ENCODE data around the gene TAS2R14.

The TAS2R14 gene

DNA sequence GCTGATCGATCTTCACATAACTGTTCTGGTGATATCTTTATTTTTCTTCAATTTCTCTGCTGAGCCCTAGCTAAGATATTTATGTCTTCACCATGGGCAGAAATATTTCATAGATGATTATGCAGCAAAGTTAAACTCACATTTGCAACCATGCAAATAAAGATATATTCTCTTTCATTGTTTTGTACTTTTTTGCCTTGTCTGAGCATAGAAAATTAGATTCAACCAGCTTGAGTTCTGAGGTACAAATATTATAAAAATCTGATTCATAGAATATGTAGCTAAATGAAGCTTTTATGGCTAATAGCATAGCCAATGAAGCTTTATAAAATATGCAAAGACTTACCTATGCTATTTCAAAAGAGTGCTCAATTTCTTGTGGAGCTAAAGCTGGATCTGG is 29.6 kb downstream of the TAS2R14 start, which contains the start of gene TAS2R13:
Gene TAS2R13, minus strand, starts transcription at position 101 of the 400 bp plus-strand sequence. CDS start 264 bp downstream, outside the sequence.
- no peak for DNase-seq (ENCODE audit: low read depth, low spot score)

DNA sequence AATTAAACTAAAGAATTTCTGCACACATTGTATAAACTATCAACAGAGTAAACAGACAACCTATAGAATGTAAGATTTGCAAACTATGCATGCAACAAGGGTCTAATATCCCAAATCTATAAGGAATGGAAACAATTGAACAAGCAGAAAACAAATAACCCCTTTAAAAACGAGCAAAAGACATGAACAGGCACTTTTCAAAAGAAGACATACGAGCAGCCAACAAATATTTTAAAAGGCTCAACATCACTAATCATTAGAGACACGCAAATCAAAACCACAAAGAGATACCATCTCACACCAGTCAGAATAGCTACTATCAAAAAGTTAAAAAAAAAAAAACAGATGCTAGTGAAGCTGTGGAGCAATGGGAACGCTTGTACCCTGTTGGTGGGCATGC is 34.4 kb downstream of the TAS2R14 start:
- DNase-seq (ENCODE audit: low read depth, low spot score), result no peak

DNA sequence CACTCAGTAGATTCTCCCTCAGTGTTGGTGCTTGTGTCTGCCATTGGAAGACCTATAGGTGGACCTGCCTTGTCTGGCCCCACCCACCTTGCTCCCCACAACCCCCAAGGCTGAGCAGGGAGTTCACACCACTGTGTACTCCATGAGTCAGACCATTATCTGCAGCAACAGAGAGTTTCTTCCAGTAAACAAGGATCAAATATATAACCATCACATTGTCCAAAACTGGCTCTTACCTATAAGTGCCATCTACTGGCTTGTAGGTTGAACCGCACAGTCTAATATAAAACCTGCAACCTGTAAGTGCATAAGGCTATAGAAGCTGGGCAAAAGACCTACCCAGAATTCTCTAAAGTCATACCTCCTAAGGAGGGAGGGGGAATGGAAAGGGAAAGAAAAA is 37.6 kb downstream of the TAS2R14 start:
- no peak for DNase-seq (ENCODE audit: low read depth, low spot score)

DNA sequence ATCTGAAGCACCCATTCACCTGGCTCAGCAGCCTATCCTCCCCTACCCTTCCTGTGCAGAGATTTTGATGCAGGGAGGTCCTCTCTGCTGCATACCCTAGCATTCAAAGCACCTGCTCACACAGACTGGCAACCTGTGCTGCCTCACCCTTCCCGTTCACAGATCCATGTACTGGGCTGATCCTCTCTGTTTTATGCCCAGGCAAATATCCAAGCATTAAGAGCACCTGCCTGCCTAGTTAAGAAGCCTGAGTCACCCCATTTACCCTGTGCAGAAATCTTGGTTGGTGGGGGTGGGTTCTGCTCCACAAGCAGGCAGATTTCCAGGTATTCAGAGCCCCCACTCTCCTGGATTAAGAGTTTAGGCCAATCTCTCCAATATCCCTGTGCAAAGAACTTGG is 38.1 kb downstream of the TAS2R14 start:
- no peak for DNase-seq (ENCODE audit: low read depth, low spot score)

DNA sequence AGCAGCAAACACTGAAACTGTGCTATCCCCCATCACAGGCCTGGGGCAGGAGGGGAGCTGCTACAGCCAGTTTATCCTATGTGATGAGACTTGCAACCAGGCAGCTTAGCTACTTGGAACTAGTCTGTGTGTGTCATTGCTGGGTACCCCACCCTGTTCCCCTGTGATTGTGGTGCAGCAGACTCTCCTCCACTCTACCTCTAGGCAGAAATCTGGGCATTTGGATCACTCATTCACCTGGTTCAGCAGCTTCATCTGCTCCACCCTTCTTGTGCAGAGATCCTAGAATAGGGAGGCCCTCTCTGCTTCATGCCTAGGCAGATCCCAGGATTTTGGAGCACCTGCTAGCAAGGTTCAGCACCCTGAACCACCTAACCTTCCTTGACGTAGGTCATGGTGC is 38.5 kb downstream of the TAS2R14 start:
- DNase-seq (ENCODE audit: low read depth, low spot score), result no peak

DNA sequence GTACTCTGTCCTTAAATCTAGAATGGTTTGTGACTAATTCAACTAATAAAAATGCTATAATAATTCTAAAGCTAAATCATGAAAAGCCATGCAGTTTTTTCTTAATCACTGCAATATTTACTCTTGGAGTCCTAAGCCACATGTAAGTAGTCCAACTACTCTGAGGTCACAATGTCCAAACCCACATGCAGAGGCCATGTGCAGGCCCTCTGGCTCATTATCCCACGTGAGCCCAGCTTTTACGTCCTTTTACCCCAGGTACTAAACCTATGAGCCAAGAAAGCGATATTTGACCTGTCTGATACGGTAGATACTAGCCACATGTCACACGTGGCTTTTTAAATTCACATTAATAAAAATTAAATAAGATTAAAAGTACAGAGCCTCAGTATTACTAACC is 42.2 kb downstream of the TAS2R14 start:
- DNase-seq (ENCODE audit: low read depth, low spot score), result no peak

DNA sequence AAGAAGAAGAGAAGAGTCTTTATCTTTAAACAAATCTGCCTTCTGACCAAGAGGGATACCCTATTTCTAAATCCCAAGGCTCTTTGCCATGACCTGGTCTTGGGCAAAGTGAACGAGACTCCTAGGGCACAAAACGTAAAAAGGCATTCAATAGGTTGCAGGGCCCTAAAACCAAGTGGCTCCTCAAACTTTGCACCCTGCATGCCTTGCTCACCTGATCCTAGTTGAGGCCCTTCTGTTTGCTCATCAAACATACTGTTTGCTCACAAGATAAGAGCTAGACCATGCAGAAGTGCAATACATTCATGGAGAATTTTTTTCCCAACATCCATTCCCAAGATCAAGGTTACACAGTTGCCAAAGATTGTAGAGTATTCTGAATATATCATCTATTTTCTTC is 47.1 kb downstream of the TAS2R14 start:
- no peak for DNase-seq (ENCODE audit: low read depth, low spot score)

DNA sequence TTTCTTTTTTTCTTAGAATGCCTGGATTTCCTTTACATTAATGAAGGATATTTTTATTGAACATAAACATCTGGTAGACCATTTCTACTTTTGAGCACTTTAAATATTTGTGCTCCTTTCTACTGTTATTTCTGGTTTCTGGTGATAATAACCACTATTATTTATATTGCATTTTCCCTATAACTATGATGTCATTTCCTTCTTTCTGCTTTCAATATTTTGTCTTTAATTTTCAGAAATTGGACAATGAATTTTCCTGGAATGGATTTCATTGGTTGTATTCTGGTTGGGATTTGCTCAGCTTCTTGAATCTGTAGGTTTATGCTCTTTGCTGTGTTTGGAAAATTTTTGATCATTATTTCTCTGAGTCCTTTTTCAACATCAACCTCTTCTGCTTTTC is 49.8 kb downstream of the TAS2R14 start:
- no peak for DNase-seq (ENCODE audit: low read depth, low spot score)

Measured in activated CD4-positive, CD25-positive, alpha-beta regulatory T cell treated with anti-CD3 and anti-CD28 coated beads, Interleukin-2, amount 50 U/mL, for 16 hours (primary cell).